ENCODE results near the gene SLC48A1. TPM values are rescaled to one million over a fixed set of nuclear protein-coding genes. Genes with fewer than 3 reads are reported as not detected.
A peak's percentile ranks its signal among the peaks of the same experiment; 100 is the strongest.

SLC48A1 gene
- total and polyA plus RNA-seq, 7 donors = 12.7 to 28.7 (median 23.5) TPM

DNA sequence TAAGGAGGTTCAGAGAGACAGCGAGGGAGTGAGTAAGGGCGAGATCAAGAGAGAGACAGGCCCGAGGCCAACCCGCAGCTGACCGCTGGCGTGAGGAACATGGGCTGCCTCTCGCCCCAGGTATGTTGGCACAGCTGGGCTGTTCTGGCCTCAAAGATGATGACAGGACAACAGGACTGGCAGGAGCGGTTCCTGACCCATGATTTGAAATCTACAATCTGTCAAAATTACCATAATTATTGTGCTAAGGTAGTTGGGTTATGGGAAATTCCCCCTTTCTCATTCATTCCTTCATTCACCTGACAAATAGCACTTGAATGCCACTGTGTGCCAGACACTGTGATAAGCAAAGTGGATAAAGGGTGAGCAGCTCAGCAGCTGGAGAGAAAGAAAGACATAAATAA, 42.7 kb upstream of the SLC48A1 start:
- DNase-seq (peak in 1 of 2 donors; percentile 36), ATAC-seq (peak; percentile 73 to 87 (median 86))
- Histone ChIP-seq H3K4me1 (peaks cover 19% of the 10 kb centered on the region), H3K36me3 (ENCODE audit: insufficient read depth in 1 of 2, low read depth in 1 of 2) (no peaks in the 10 kb centered on the region), H3K27ac (no peak overlapping the region), H3K27me3 (ENCODE audit: insufficient read depth in 3 of 3, low read length in 2 of 3) (no peaks in the 10 kb centered on the region), H3K4me3 (no peak overlapping the region), H3K9me3 (no peaks in the 10 kb centered on the region)
- 18 to 31% (median 27%) methylated on average over 8 of the region's 8 CpGs for WGBS, 3 donors
- TF ChIP-seq, protein P1, sequence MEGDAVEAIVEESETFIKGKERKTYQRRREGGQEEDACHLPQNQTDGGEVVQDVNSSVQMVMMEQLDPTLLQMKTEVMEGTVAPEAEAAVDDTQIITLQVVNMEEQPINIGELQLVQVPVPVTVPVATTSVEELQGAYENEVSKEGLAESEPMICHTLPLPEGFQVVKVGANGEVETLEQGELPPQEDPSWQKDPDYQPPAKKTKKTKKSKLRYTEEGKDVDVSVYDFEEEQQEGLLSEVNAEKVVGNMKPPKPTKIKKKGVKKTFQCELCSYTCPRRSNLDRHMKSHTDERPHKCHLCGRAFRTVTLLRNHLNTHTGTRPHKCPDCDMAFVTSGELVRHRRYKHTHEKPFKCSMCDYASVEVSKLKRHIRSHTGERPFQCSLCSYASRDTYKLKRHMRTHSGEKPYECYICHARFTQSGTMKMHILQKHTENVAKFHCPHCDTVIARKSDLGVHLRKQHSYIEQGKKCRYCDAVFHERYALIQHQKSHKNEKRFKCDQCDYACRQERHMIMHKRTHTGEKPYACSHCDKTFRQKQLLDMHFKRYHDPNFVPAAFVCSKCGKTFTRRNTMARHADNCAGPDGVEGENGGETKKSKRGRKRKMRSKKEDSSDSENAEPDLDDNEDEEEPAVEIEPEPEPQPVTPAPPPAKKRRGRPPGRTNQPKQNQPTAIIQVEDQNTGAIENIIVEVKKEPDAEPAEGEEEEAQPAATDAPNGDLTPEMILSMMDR (IDR thresholded peaks at IDR 0.05) = no peak
- intact Hi-C loops (cut with DNase I) = no loop called here

DNA sequence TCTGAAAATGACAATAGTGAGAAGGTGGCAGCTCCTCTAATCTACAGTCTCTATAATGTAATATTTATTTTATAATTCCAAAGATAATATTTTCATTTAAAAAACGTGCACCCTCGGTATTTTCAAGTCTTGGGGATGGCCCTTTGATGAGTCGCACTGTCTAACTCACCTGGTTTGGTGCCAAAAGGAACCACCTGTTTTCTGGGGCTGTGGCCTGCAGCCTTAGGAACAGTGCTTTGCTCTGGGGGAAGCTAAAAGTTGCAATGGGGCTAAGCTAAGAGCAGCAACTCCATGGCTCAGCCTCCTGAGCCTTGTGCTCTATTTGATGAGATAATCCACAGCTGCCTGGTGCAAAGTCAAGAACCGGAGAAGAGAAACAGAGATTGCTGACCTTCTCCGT, 41.3 kb upstream of the SLC48A1 start:
- Histone ChIP-seq H3K27me3 (ENCODE audit: insufficient read depth in 3 of 3, low read length in 2 of 3) (no peaks in the 10 kb centered on the region), H3K9me3 (no peaks in the 10 kb centered on the region), H3K4me1 (peaks cover 33% of the 10 kb centered on the region), H3K27ac (no peak overlapping the region), H3K36me3 (ENCODE audit: insufficient read depth in 1 of 2, low read depth in 1 of 2) (no peaks in the 10 kb centered on the region), H3K4me3 (no peak overlapping the region)
- WGBS, 3 donors = 38 to 62% (median 62%) methylated on average over 5 of the region's 5 CpGs
- TF ChIP-seq, protein P1 (IDR thresholded peaks at IDR 0.05) = no peak
- ATAC-seq (no peak), DNase-seq (no peak)
- intact Hi-C loops (cut with DNase I) = no loop called here

DNA sequence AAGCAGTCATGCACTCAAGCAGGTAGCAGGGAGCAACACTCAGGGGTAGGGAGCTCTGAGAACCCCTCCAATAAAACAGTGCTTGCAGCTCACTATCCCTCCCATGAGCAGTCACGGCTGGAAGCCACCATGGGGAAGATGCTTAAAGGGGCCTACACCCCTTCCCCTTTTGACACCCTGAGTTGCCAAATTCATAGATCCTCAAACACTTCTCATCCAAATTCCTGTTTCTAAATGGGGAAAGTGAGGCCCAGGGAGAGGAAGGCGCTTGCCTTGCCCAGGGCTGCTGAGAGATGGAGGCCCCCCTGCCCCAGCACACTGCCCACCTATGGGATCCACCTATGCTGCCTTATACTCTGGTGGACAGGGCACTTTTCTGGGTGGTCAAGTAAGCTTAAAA, 40.5 kb upstream of the SLC48A1 start:
- DNase-seq = no peak
- Histone ChIP-seq H3K4me1 (peaks cover 41% of the 10 kb centered on the region), H3K4me3 (no peak overlapping the region)

DNA sequence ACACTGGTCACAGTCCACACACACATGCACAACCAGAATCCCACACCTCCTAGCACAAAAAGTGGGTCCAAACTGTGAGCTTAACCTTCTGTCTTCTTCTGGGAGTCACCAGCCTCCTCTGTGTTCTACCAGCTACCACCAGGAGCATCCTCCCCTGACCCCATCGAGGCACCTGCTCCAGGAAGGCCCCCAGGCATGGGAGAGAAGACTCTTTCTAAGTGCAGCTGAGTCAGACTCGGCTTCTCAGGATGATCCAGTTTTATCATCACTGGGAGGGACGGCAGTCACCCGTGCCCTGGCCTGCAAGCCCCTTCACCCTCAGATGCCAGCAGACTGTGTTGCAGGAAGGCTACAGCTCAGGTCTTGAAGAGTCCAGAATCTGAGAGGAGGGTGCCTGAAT, 39.9 kb upstream of the SLC48A1 start:
- Histone ChIP-seq H3K9me3 (no peaks in the 10 kb centered on the region), H3K36me3 (ENCODE audit: insufficient read depth in 1 of 2, low read depth in 1 of 2) (no peaks in the 10 kb centered on the region), H3K4me1 (peaks cover 46% of the 10 kb centered on the region), H3K27ac (no peak overlapping the region), H3K4me3 (no peak overlapping the region), H3K27me3 (ENCODE audit: insufficient read depth in 3 of 3, low read length in 2 of 3) (no peaks in the 10 kb centered on the region)
- 87 to 92% (median 90%) methylated on average over 4 of the region's 4 CpGs for WGBS, 3 donors
- ATAC-seq (no peak), DNase-seq (no peak)
- intact Hi-C loops (cut with DNase I) = no loop called here
- TF ChIP-seq, protein P1 (IDR thresholded peaks at IDR 0.05) = no peak

More for the DNA sequence above, 40.5 kb upstream of the SLC48A1 start:
- H3K27me3 ChIP-seq (ENCODE audit: insufficient read depth in 3 of 3, low read length in 2 of 3) = no peaks in the 10 kb centered on the region
- TF ChIP-seq, protein P1 (IDR thresholded peaks at IDR 0.05) = no peak
- H3K27ac ChIP-seq = no peak overlapping the region
- 83 to 85% (median 84%) methylated on average over 2 of the region's 2 CpGs for WGBS, 3 donors
- no peak for ATAC-seq
- intact Hi-C loops (cut with DNase I) = no loop called here
- no peaks in the 10 kb centered on the region for H3K9me3 ChIP-seq
- H3K36me3 ChIP-seq (ENCODE audit: insufficient read depth in 1 of 2, low read depth in 1 of 2) = no peaks in the 10 kb centered on the region

Measured in psoas muscle (tissue), 8 donors.